Peyer's patch (tissue), 4 donors: ENCODE data around the gene POU6F2. TPM values are rescaled to one million over a fixed set of nuclear protein-coding genes. Genes with fewer than 3 reads are reported as not detected.

Experiments
- DNase-seq, 3 donors: peaks; one replicate each; pipeline ENCODE4 v3.0.0-alpha.2; 2017 to 2019
- H3K27ac ChIP-seq, 4 donors: fragments of 200-600 bp; sonication (generic); one replicate each; pipeline ENCODE4 v1.5.1; 2016 to 2019
- H3K27me3 ChIP-seq, 2 donors: fragments of 200-600 bp; sonication (generic); one replicate each; pipeline ENCODE4 v1.5.1; 2019
- H3K36me3 ChIP-seq, 3 donors: fragments of 200-600 bp; sonication (generic); one replicate each; pipeline ENCODE4 v1.5.1; 2016 to 2019
- H3K4me1 ChIP-seq, 4 donors: fragments of 200-600 bp; sonication (generic); one replicate each; pipeline ENCODE4 v1.5.1; 2016 to 2019
- H3K4me3 ChIP-seq, 4 donors: fragments of 200-600 bp; sonication (generic); 1 replicate in 3 of 4; 2 replicates in 1 of 4; pipeline ENCODE4 v1.5.1; 2016 to 2019; ENCODE audit warnings: mild to moderate bottlenecking in 1 of 4
- H3K9me3 ChIP-seq, 4 donors: fragments of 200-600 bp; sonication (generic); one replicate each; pipeline ENCODE4 v1.5.1; 2016 to 2019; ENCODE audit warnings: mild to moderate bottlenecking in 1 of 4
- POLR2A ChIP-seq, 2 donors: fragments of 450-650 bp; IDR thresholded peaks; one replicate each; pipeline ENCODE4 v1.5.1; 2017; ENCODE audit warnings: antibody characterized with exemption in 2 of 2, mild to moderate bottlenecking in 2 of 2, moderate library complexity in 2 of 2
- total RNA-seq, 4 donors: library from RNA; depleted of rRNA; stranded (reverse); fragments of >200 nt; gene quantifications; one replicate each; pipeline ENCODE4 v1.1.0, GENCODE V29; 2016
- TF ChIP-seq, protein P1 (sequence below), 6 experiments: fragments of 450-650 bp in 4 of 6; fragments of 200-600 bp in 2 of 6; sonication (generic) in 1 of 6; IDR thresholded peaks; one replicate each; pipeline ENCODE4 v1.5.1; 2017 to 2019; ENCODE audit warnings: antibody characterized with exemption in 6 of 6, mild to moderate bottlenecking in 3 of 6, moderate library complexity in 1 of 6

Gene POU6F2
- total RNA-seq, 4 donors from 2014 or later: 0.80 to 1.3 (median 1.2) TPM; not detected in 1

DNA sequence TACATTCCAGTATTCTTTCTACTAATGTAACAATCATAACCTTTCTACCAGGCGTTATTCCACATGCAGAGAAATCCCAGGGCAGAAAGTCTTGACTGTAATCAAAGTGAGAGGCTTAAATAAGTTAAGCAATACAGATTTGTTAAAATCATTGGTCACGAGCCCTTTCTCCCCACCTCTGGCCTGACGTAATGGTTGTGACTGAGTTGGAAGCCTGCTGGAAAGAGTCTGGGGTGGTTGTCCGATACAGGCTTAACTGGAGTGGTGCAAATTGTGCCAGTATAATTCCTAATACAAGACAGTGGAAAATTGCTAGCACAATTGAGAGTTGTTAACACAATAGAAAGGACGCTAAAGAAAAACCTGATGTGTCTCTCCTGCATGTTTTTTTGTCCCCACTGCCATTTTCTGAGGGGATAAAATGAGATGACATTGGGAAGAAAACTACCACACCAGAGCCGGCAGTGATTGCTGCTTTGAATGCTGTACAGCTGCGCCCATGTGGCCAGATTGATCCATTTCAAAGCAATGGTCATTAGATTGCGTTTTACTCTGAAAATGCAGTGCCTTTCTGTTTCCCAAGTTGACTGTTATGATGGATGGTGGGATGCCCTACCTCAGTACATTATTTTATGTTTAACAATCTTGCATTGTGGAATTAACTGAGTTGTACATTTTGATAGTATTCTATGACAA, 190.8 kb downstream of the POU6F2 start:
- Histone ChIP-seq H3K27me3 (no peaks in the 10 kb centered on the region), H3K27ac (no peak overlapping the region), H3K9me3 (no peaks in the 10 kb centered on the region), H3K4me3 (no peak overlapping the region), H3K36me3 (no peaks in the 10 kb centered on the region), H3K4me1 (no peaks in the 10 kb centered on the region)
- DNase-seq: no peak
- no peak for TF ChIP-seq POLR2A (IDR thresholded peaks at IDR 0.05)
- TF ChIP-seq, protein P1, sequence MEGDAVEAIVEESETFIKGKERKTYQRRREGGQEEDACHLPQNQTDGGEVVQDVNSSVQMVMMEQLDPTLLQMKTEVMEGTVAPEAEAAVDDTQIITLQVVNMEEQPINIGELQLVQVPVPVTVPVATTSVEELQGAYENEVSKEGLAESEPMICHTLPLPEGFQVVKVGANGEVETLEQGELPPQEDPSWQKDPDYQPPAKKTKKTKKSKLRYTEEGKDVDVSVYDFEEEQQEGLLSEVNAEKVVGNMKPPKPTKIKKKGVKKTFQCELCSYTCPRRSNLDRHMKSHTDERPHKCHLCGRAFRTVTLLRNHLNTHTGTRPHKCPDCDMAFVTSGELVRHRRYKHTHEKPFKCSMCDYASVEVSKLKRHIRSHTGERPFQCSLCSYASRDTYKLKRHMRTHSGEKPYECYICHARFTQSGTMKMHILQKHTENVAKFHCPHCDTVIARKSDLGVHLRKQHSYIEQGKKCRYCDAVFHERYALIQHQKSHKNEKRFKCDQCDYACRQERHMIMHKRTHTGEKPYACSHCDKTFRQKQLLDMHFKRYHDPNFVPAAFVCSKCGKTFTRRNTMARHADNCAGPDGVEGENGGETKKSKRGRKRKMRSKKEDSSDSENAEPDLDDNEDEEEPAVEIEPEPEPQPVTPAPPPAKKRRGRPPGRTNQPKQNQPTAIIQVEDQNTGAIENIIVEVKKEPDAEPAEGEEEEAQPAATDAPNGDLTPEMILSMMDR (IDR thresholded peaks at IDR 0.05): no peak

DNA sequence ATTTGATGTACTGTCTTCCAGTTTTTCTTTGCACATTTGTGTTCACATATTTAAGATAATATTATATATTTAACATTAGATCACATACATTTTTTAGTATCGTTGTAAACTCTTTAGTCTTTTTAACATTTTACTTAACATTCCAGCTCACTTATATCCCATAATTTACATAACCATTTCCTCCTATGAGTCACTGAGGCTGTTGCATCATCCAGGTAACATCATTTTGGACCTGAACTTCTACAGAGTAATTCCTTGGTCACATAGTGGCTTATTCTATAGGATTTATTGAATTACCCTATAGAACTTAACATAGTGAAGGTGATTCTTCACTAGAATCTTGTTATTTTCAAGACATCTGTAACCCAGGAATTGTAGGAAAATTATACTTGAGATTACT, 194.4 kb downstream of the POU6F2 start:
- no peak overlapping the region for H3K27ac ChIP-seq
- no peaks in the 10 kb centered on the region for H3K9me3 ChIP-seq
- no peaks in the 10 kb centered on the region for H3K36me3 ChIP-seq
- TF ChIP-seq POLR2A (IDR thresholded peaks at IDR 0.05): no peak
- TF ChIP-seq, protein P1 (IDR thresholded peaks at IDR 0.05): no peak
- no peaks in the 10 kb centered on the region for H3K4me1 ChIP-seq
- H3K27me3 ChIP-seq: no peaks in the 10 kb centered on the region
- H3K4me3 ChIP-seq: no peak overlapping the region
- DNase-seq: no peak

DNA sequence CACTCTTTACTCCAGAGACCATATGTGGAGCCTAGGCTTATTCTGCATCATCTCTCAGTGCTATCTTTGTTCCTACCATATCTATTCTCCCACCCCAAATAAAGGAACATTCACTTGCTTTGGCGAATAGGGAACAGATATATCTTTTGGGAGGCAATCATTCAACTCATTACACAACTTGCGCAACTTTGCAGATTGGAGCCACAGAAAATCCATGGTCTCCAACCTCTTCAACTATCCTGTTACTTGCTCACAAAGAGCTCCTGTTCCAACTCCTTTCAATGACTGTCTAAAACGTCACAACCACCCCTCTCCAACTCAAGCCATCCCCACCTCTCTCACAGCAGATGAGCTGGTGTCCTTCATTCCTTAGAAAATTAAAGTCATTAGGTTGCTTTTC, 203.7 kb downstream of the POU6F2 start:
- H3K9me3 ChIP-seq: no peaks in the 10 kb centered on the region
- H3K4me3 ChIP-seq: no peak overlapping the region
- H3K36me3 ChIP-seq: no peaks in the 10 kb centered on the region
- H3K27ac ChIP-seq: no peak overlapping the region
- no peak for DNase-seq
- no peaks in the 10 kb centered on the region for H3K4me1 ChIP-seq
- H3K27me3 ChIP-seq: no peaks in the 10 kb centered on the region
- TF ChIP-seq, protein P1 (IDR thresholded peaks at IDR 0.05): no peak
- TF ChIP-seq POLR2A (IDR thresholded peaks at IDR 0.05): no peak

DNA sequence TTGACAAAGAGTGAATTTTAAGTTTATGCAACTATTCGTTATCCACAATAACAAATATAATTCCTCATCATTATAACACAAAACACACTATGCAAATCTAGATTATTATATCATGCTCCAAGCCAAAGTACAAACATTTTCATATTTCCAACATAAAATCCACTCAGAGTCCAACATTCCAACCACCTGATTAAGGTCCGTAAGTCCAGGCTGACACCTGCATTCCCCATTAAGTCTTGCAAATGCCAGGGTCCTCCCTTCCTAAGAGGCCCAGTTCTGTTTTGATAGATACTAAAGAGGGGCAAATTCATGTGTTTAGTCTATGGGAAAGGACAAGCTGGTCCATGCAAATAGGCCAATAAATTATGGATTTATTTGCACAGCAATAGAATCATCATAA, 206.1 kb downstream of the POU6F2 start:
- Histone ChIP-seq H3K27me3 (no peaks in the 10 kb centered on the region), H3K27ac (no peak overlapping the region), H3K36me3 (no peaks in the 10 kb centered on the region), H3K4me3 (no peak overlapping the region), H3K9me3 (no peaks in the 10 kb centered on the region), H3K4me1 (no peaks in the 10 kb centered on the region)
- TF ChIP-seq, protein P1 (IDR thresholded peaks at IDR 0.05): no peak
- TF ChIP-seq POLR2A (IDR thresholded peaks at IDR 0.05): no peak
- no peak for DNase-seq

DNA sequence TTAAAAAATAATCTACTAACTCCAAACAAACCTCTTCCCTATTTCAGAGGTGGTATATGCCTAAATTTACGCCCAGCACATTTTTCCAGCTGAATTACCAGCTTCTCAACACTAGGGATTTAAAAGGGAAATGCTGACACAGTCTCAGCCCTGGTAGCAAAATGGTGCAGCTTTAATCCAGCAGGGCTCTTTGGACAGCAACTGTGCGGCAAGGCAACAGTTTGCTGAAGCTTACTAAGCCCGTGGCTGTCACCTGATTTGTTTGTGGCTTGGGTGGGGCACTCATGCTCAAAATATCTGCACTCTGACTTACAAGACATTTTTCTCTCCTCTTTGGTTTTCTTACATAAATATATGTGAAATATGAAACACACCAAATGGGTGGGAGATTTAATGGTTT, 206.7 kb downstream of the POU6F2 start:
- Histone ChIP-seq H3K27me3 (no peaks in the 10 kb centered on the region), H3K27ac (no peak overlapping the region), H3K36me3 (no peaks in the 10 kb centered on the region), H3K4me1 (no peaks in the 10 kb centered on the region), H3K9me3 (no peaks in the 10 kb centered on the region), H3K4me3 (no peak overlapping the region)
- no peak for DNase-seq
- TF ChIP-seq, protein P1 (IDR thresholded peaks at IDR 0.05): no peak
- TF ChIP-seq POLR2A (IDR thresholded peaks at IDR 0.05): no peak
